SK-N-SH (cell line): ENCODE measurements around the gene WIPI1. TPM values are rescaled to one million over a fixed set of nuclear protein-coding genes. Genes with fewer than 3 reads are reported as not detected.

Experiments
- CTCF ChIA-PET: fragments of 300-600, 350-600 bp; formaldehyde crosslinking; extraction: SDS; loops from one replicate; lab custom pipeline; 2021; lab: Yijun Ruan, JAX
- POLR2A ChIA-PET: fragments of 350-600 bp; sonication (Branson Sonifier 250); formaldehyde crosslinking; extraction: SDS; loops from one replicate; lab custom pipeline; 2020; ENCODE audit warnings: antibody characterized with exemption, inconsistent platforms; lab: Yijun Ruan, JAX
- DNase-seq: peaks from one replicate; pipeline ENCODE4 v3.0.0; 2012
- H2AFZ ChIP-seq: fragments of 200-600 bp; sonication (generic); 2 replicates; pipeline ENCODE4 v1.8.1; 2016; ENCODE audit warnings: antibody characterized with exemption, mild to moderate bottlenecking, low read depth
- H3F3A ChIP-seq: fragments of 200-600 bp; sonication (generic); replicated peaks from 2 replicates; pipeline ENCODE3; 2016; ENCODE audit warnings: antibody characterized with exemption, mild to moderate bottlenecking; ENCODE audit not compliant: insufficient read depth
- H3K27ac ChIP-seq, 2 experiments: fragments of 200-500 bp in 1 of 2; fragments of 200-600 bp in 1 of 2; sonication (Bioruptor generic) in 1 of 2; sonication (generic), shearing (Covaris generic) in 1 of 2; 2 replicates each; pipeline versions ENCODE4 v1.5.1 to v1.6.1; 2014 to 2016; ENCODE audit warnings: low read depth in 2 of 2, inconsistent platforms in 1 of 2, low read length in 1 of 2, mild to moderate bottlenecking in 1 of 2, mixed read lengths in 1 of 2
- H3K27me3 ChIP-seq: fragments of 200-600 bp; sonication (generic), shearing (Covaris generic); 2 replicates; pipeline ENCODE4 v1.6.1; 2016; ENCODE audit warnings: mixed run types; ENCODE audit not compliant: insufficient read depth
- H3K36me3 ChIP-seq, 2 experiments: fragments of 200-500 bp in 1 of 2; fragments of 200-600 bp in 1 of 2; sonication (Bioruptor generic) in 1 of 2; sonication (generic) in 1 of 2; replicated peaks in 1 of 2; 2 replicates each; pipeline versions ENCODE3 to v1.5.1; 2014 to 2016; ENCODE audit warnings: low read length in 1 of 2, mild to moderate bottlenecking in 1 of 2; ENCODE audit not compliant: insufficient read depth in 2 of 2, control insufficient read depth in 1 of 2
- H3K4me1 ChIP-seq, 2 experiments: fragments of 200-500 bp in 1 of 2; fragments of 200-600 bp in 1 of 2; sonication (Bioruptor generic) in 1 of 2; sonication (generic), shearing (Covaris generic) in 1 of 2; 2 replicates each; pipeline versions ENCODE4 v1.5.1 to v1.6.1; 2014 to 2016; ENCODE audit warnings: low read depth in 1 of 2, low read length in 1 of 2, mixed run types in 1 of 2; ENCODE audit not compliant: insufficient read depth in 2 of 2, control insufficient read depth in 1 of 2
- H3K4me2 ChIP-seq: fragments of 200-600 bp; sonication (generic), shearing (Covaris generic); 2 replicates; pipeline ENCODE4 v1.6.1; 2017; ENCODE audit warnings: mixed run types
- H3K4me3 ChIP-seq, 2 experiments: fragments of 200-500 bp in 1 of 2; fragments of 200-600 bp in 1 of 2; sonication (Bioruptor generic) in 1 of 2; sonication (generic), shearing (Covaris generic) in 1 of 2; 2 replicates each; pipeline versions ENCODE4 v1.5.1 to v1.8.1; 2014 to 2016; ENCODE audit warnings: low read depth in 2 of 2, inconsistent platforms in 1 of 2, low read length in 1 of 2, mild to moderate bottlenecking in 1 of 2, mixed read lengths in 1 of 2, moderate library complexity in 1 of 2
- H3K79me2 ChIP-seq: fragments of 200-600 bp; sonication (generic); 2 replicates; pipeline ENCODE4 v1.8.1; 2017; ENCODE audit warnings: mild to moderate bottlenecking; ENCODE audit not compliant: insufficient read depth
- H3K9ac ChIP-seq: fragments of 200-600 bp; sonication (generic); 2 replicates; pipeline ENCODE4 v1.6.1; 2017; ENCODE audit warnings: mixed run types
- H3K9me2 ChIP-seq: fragments of 200-600 bp; sonication (generic); 2 replicates; pipeline ENCODE4 v1.6.1; 2017; ENCODE audit warnings: mixed run types
- H3K9me3 ChIP-seq: fragments of 200-600 bp; sonication (generic); 2 replicates; pipeline ENCODE4 v1.6.1; 2017; ENCODE audit warnings: mixed run types, mild to moderate bottlenecking, moderate library complexity
- H4K20me1 ChIP-seq: fragments of 200-600 bp; sonication (generic); 2 replicates; pipeline ENCODE4 v1.6.1; 2017; ENCODE audit warnings: mild to moderate bottlenecking, mixed run types; ENCODE audit not compliant: insufficient read depth
- CHD2 ChIP-seq: fragments of 150-350 bp; IDR thresholded peaks from 2 replicates; pipeline ENCODE4 v1.6.1; 2018; ENCODE audit warnings: low read length; ENCODE audit not compliant: partially characterized antibody
- CTCF ChIP-seq: fragments of 200-600 bp; sonication (generic); IDR thresholded peaks from 2 replicates; pipeline ENCODE4 v1.6.1; 2017; ENCODE audit warnings: antibody characterized with exemption, mild to moderate bottlenecking, moderate library complexity
- ELF1 ChIP-seq: IDR thresholded peaks from 2 replicates; pipeline ENCODE4 v1.4.0; 2012
- EP300 ChIP-seq, 2 experiments: IDR thresholded peaks; 2 replicates each; pipeline versions ENCODE4 v1.4.0 to v1.6.1; 2012; ENCODE audit warnings: borderline replicate concordance in 1 of 2, low read depth in 1 of 2, low read length in 1 of 2
- FOSL2 ChIP-seq: IDR thresholded peaks from 2 replicates; pipeline ENCODE4 v1.4.0; 2012; ENCODE audit warnings: low read depth, mild to moderate bottlenecking, moderate library complexity, borderline replicate concordance
- FOXJ3 ChIP-seq: sonication (generic); formaldehyde crosslinking; IDR thresholded peaks from 2 replicates; pipeline ENCODE4 v1.5.1; 2020; ENCODE audit warnings: mild to moderate bottlenecking, missing genetic modification reagents
- FOXM1 ChIP-seq: IDR thresholded peaks from 2 replicates; pipeline ENCODE4 v1.4.0; 2012; ENCODE audit warnings: low read depth, mild to moderate bottlenecking
- GABPA ChIP-seq: IDR thresholded peaks from 2 replicates; pipeline ENCODE4 v1.4.0; 2012; ENCODE audit warnings: low read depth, mild to moderate bottlenecking
- MAX ChIP-seq: IDR thresholded peaks from 2 replicates; pipeline ENCODE4 v1.4.0; 2012; ENCODE audit warnings: low read depth
- MXI1 ChIP-seq: IDR thresholded peaks from 2 replicates; pipeline ENCODE4 v1.6.1; 2012; ENCODE audit warnings: mild to moderate bottlenecking, low read depth, low read length, improper control_type of control experiment
- RAD21 ChIP-seq: IDR thresholded peaks from 2 replicates; pipeline ENCODE4 v1.6.1; 2012; ENCODE audit warnings: mild to moderate bottlenecking, low read length
- TAF1 ChIP-seq: IDR thresholded peaks from 2 replicates; pipeline ENCODE4 v1.6.1; 2012; ENCODE audit warnings: low read depth, mild to moderate bottlenecking, low read length, moderate library complexity, borderline replicate concordance
- TCF12 ChIP-seq: IDR thresholded peaks from 2 replicates; pipeline ENCODE4 v1.4.0; 2012
- USF1 ChIP-seq: IDR thresholded peaks from 2 replicates; pipeline ENCODE4 v1.4.0; 2012; ENCODE audit warnings: low read depth, borderline replicate concordance
- YY1 ChIP-seq: IDR thresholded peaks from 2 replicates; pipeline ENCODE4 v1.4.0; 2012; ENCODE audit warnings: low read depth, mild to moderate bottlenecking
- ZBTB33 ChIP-seq: IDR thresholded peaks from 2 replicates; pipeline ENCODE4 v1.4.0; 2012; ENCODE audit warnings: low read depth, borderline replicate concordance
- WGBS: methylation state at CpG from one replicate; pipeline ENCODE4 v1.1.6; 2017; ENCODE audit warnings: low lambda C conversion rate; 5-methylcytosine and 5-hydroxymethylcytosine counted together
- polyA plus RNA-seq, 3 experiments: library from polyadenylated mRNA; depleted of rRNA; stranded (reverse); fragments of >200 nt; gene quantifications; 2 replicates each; pipeline ENCODE4 v1.2.3, GENCODE V29; 2012

The WIPI1 gene
- polyA plus RNA-seq, 1 of the 3 experiments (the other 2 are of a cell fraction), result 52.7 TPM

GRCh38 chr17:68431661-68432071 is 25.6 kb downstream of the WIPI1 start:
- no peaks in the 10 kb centered on the region for H3F3A ChIP-seq
- H3K4me2 ChIP-seq, result no peak overlapping the region
- no peaks in the 10 kb centered on the region for H3K27me3 ChIP-seq
- no peak overlapping the region for H3K4me3 ChIP-seq
- H3K9me2 ChIP-seq, result no peaks in the 10 kb centered on the region
- TF ChIP-seq GABPA, result no peak
- TF ChIP-seq FOSL2, result no peak
- TF ChIP-seq CTCF, result peak; percentile 44
- peak; percentile 16; the same call in 1 of the 2 replicates for TF ChIP-seq RAD21
- no peak for TF ChIP-seq MXI1
- H3K4me1 ChIP-seq, result peaks cover 0 to 10% of the 10 kb centered on the region in 2 experiments; a peak in 1 of 4 replicates
- no peaks in the 10 kb centered on the region for H4K20me1 ChIP-seq
- H3K79me2 ChIP-seq, result no peaks in the 10 kb centered on the region
- CTCF ChIA-PET, result interaction anchor here (1.0 to 2.1 kb wide), 10 partner anchors 12 to 168 kb away, joined by 3 to 9 read pairs (median 4); no protein-coding TSS in a partner anchor
- DNase-seq, result peak; percentile 41
- H3K9me3 ChIP-seq, result no peaks in the 10 kb centered on the region
- no peak overlapping the region for H2AFZ ChIP-seq
- 82% methylated on average over 15 of the region's 15 CpGs for WGBS
- peaks cover 56 to 68% of the 10 kb centered on the region in 2 experiments for H3K36me3 ChIP-seq
- POLR2A ChIA-PET, result no interaction called here
- H3K9ac ChIP-seq, result no peak overlapping the region
- H3K27ac ChIP-seq, result no peak overlapping the region

GRCh38 chr17:68431045-68431608 is 26.2 kb downstream of the WIPI1 start:
- WGBS, result 90% methylated on average over 13 of the region's 13 CpGs
- Histone ChIP-seq H2AFZ (no peak overlapping the region), H3K36me3 (peaks cover 56 to 68% of the 10 kb centered on the region in 2 experiments), H3K9me3 (no peaks in the 10 kb centered on the region), H3F3A (no peaks in the 10 kb centered on the region), H3K4me3 (no peak overlapping the region), H3K4me1 (peaks cover 0 to 6% of the 10 kb centered on the region in 2 experiments; a peak in 1 of 4 replicates), H3K27me3 (no peaks in the 10 kb centered on the region), H4K20me1 (no peaks in the 10 kb centered on the region), H3K27ac (no peak overlapping the region), H3K4me2 (no peak overlapping the region), H3K79me2 (no peaks in the 10 kb centered on the region), H3K9ac (no peak overlapping the region), H3K9me2 (no peaks in the 10 kb centered on the region)
- CTCF ChIA-PET, result interaction anchor here (1.0 to 2.1 kb wide), 11 partner anchors 13 to 168 kb away, joined by 3 to 9 read pairs (median 5); no protein-coding TSS in a partner anchor
- POLR2A ChIA-PET, result no interaction called here
- no peak for DNase-seq
- TF ChIP-seq USF1 (no peak), FOSL2 (no peak), TAF1 (no peak), EP300 (IDR thresholded peaks at IDR 0.05; ENCODE audit: borderline replicate concordance in 1 of 2, low read depth in 1 of 2, low read length in 1 of 2) (no peak), CTCF (no peak), YY1 (no peak), MAX (no peak), FOXJ3 (no peak), ZBTB33 (no peak), ELF1 (no peak), TCF12 (no peak), FOXM1 (no peak), CHD2 (no peak)
